ENCODE measurements around the gene FYCO1.
"Not testable (repeated sequence)": the region's sequence is repeated elsewhere in the genome, so short reads cannot be mapped to it uniquely, and the experiment has no call there.

FYCO1 gene

GRCh38 chr3:46010519-46011113 is 15.0 kb upstream of the FYCO1 start:
- no peak for DNase-seq (ENCODE audit: low read depth)

- no peak for DNase-seq (ENCODE audit: low read depth)
Measured at GRCh38 chr3:46008058-46008457, 12.4 kb upstream of the FYCO1 start.

- DNase-seq (ENCODE audit: low read depth): no peak
Measured at GRCh38 chr3:46007280-46007679, 11.7 kb upstream of the FYCO1 start.

GRCh38 chr3:46006238-46007032 is 10.8 kb upstream of the FYCO1 start:
- DNase-seq (ENCODE audit: low read depth): no peak

- not testable (repeated sequence) for DNase-seq (ENCODE audit: low read depth)
Measured at GRCh38 chr3:46003706-46004105, 8.1 kb upstream of the FYCO1 start.

GRCh38 chr3:46001178-46001577 is 5.6 kb upstream of the FYCO1 start:
- DNase-seq (ENCODE audit: low read depth): no peak

- no peak for DNase-seq (ENCODE audit: low read depth)
Measured at GRCh38 chr3:45997942-45998341, 2.3 kb upstream of the FYCO1 start.

GRCh38 chr3:45997499-45997898 is 1.9 kb upstream of the FYCO1 start:
- not testable (repeated sequence) for DNase-seq (ENCODE audit: low read depth)

GRCh38 chr3:45994419-45995235 is 997 bp downstream of the FYCO1 start:
- DNase-seq (ENCODE audit: low read depth): peak; percentile 48

GRCh38 chr3:45993421-45994027 is 2.1 kb downstream of the FYCO1 start:
- no peak for DNase-seq (ENCODE audit: low read depth)

GRCh38 chr3:45992821-45993221 is 2.8 kb downstream of the FYCO1 start:
- no peak for DNase-seq (ENCODE audit: low read depth)

- DNase-seq (ENCODE audit: low read depth): no peak
Measured at GRCh38 chr3:45992133-45992729, 3.4 kb downstream of the FYCO1 start.

GRCh38 chr3:45991341-45991740 is 4.3 kb downstream of the FYCO1 start:
- DNase-seq (ENCODE audit: low read depth): no peak

- no peak for DNase-seq (ENCODE audit: low read depth)
Measured at GRCh38 chr3:45990181-45990580, 5.4 kb downstream of the FYCO1 start.

- no peak for DNase-seq (ENCODE audit: low read depth)
Measured at GRCh38 chr3:45988804-45989203, 6.8 kb downstream of the FYCO1 start.

GRCh38 chr3:45988362-45988761 is 7.3 kb downstream of the FYCO1 start:
- DNase-seq (ENCODE audit: low read depth): no peak

GRCh38 chr3:45987368-45988291 is 8.0 kb downstream of the FYCO1 start:
- no peak for DNase-seq (ENCODE audit: low read depth)

- no peak for DNase-seq (ENCODE audit: low read depth)
Measured at GRCh38 chr3:45986303-45986982, 9.2 kb downstream of the FYCO1 start.

GRCh38 chr3:45985532-45986302 is 9.9 kb downstream of the FYCO1 start:
- DNase-seq (ENCODE audit: low read depth): no peak

Measured in stimulated activated CD8-positive, alpha-beta memory T cell treated with anti-CD3 and anti-CD28 coated beads, Interleukin-12 subunit alpha, Interleukin-12 subunit beta, amount 100 ng/mL, for 4 hours (primary cell).